ENCODE measurements around the gene STARD7.

- TF ChIP-seq CTCF (IDR thresholded peaks at IDR 0.05; ENCODE audit: low read depth, low read length, missing input control) (no peak), YY1 (IDR thresholded peaks at IDR 0.05) (no peak), HNF4G (IDR thresholded peaks at IDR 0.05) (no peak), TAF1 (conservative IDR thresholded peaks at IDR 0.05) (no peak), MAX (IDR thresholded peaks at IDR 0.05) (no peak), REST (IDR thresholded peaks at IDR 0.05) (no peak), RXRA (IDR thresholded peaks at IDR 0.05) (no peak), GABPA (IDR thresholded peaks at IDR 0.05 in 1 of 2, conservative IDR thresholded peaks at IDR 0.05 in 1 of 2) (no peak), RAD21 (IDR thresholded peaks at IDR 0.05) (no peak), SP1 (IDR thresholded peaks at IDR 0.05) (no peak), ATF3 (IDR thresholded peaks at IDR 0.05) (no peak)
Observed at GRCh38 chr2:96202152-96202854, 6.3 kb downstream of the STARD7 start.

Measured in liver (tissue), 3 donors.